Stimulated activated CD8-positive, alpha-beta memory T cell treated with anti-CD3 and anti-CD28 coated beads, Interleukin-4, amount 100 ng/mL, for 24 hours (primary cell): ENCODE results near the gene SLC38A5.
"Not testable (repeated sequence)": the region's sequence is repeated elsewhere in the genome, so short reads cannot be mapped to it uniquely, and the experiment has no call there.

Experiments
- DNase-seq: peaks from one replicate; pipeline ENCODE4 v3.0.0-alpha.2; 2020; ENCODE audit warnings: low read depth

SLC38A5 gene

GRCh38 chrX:48468247-48468671, 1.8 kb downstream of the SLC38A5 start:
- peak; percentile 40 for DNase-seq

- no peak for DNase-seq
Measured at GRCh38 chrX:48467281-48467761, 2.7 kb downstream of the SLC38A5 start.

GRCh38 chrX:48466696-48467095, 3.4 kb downstream of the SLC38A5 start:
- no peak for DNase-seq

- DNase-seq, result no peak
Measured at GRCh38 chrX:48465336-48465933, 4.6 kb downstream of the SLC38A5 start.

GRCh38 chrX:48461830-48462229, 8.2 kb downstream of the SLC38A5 start:
- DNase-seq, result no peak

GRCh38 chrX:48460606-48461005, 9.5 kb downstream of the SLC38A5 start:
- no peak for DNase-seq

GRCh38 chrX:48460031-48460430, 10.0 kb downstream of the SLC38A5 start:
- DNase-seq, result no peak

GRCh38 chrX:48459483-48459882, 10.6 kb downstream of the SLC38A5 start:
- no peak for DNase-seq

- DNase-seq, result no peak
Measured at GRCh38 chrX:48458711-48459110, 11.3 kb downstream of the SLC38A5 start.

GRCh38 chrX:48456628-48457331, 13.3 kb downstream of the SLC38A5 start:
- DNase-seq, result no peak

GRCh38 chrX:48451708-48452107, 18.4 kb downstream of the SLC38A5 start:
- no peak for DNase-seq

- no peak for DNase-seq
Measured at GRCh38 chrX:48450076-48450475, 20.0 kb downstream of the SLC38A5 start.

GRCh38 chrX:48447201-48447600, 22.9 kb downstream of the SLC38A5 start:
- not testable (repeated sequence) for DNase-seq

- not testable (repeated sequence) for DNase-seq
Measured at GRCh38 chrX:48433713-48434112, 36.3 kb downstream of the SLC38A5 start.

GRCh38 chrX:48430166-48430565, 39.9 kb downstream of the SLC38A5 start:
- DNase-seq, result not testable (repeated sequence)

- not testable (repeated sequence) for DNase-seq
Measured at GRCh38 chrX:48429606-48430005, 40.5 kb downstream of the SLC38A5 start.

GRCh38 chrX:48427027-48427716, 42.9 kb downstream of the SLC38A5 start:
- DNase-seq, result not testable (repeated sequence)

GRCh38 chrX:48411860-48412259, 58.2 kb downstream of the SLC38A5 start, which contains the start of gene SSX4B:
Gene SSX4B, minus strand, starts transcription at chrX:48411960. Its CDS starts 588 bp downstream, at chrX:48411372.
- not testable (repeated sequence) for DNase-seq
